HepG2 (cell line): ENCODE measurements around the gene DAO. TPM values are rescaled to one million over a fixed set of nuclear protein-coding genes. Genes with fewer than 3 reads are reported as not detected.

Experiments
- ATAC-seq: fragments of 200-7000 bp; cut with Tn5 transposase; 3 replicates; pipeline ENCODE4 v1.9.1; 2020; ENCODE audit warnings: mild to moderate bottlenecking, moderate library complexity
- BruUV-seq: library from RNA; stranded (reverse); fragments of 400-500 nt; replicated peaks from 2 replicates; lab custom pipeline; 2021; lab: Mats Ljungman, UMichigan
- CTCF ChIA-PET: fragments of 300-600 bp; formaldehyde crosslinking; extraction: SDS; loops from one replicate; lab custom pipeline; 2021; ENCODE audit warnings: low total read pairs, inconsistent platforms, low intra/inter-chr PET ratio; lab: Yijun Ruan, JAX
- POLR2A ChIA-PET: fragments of 350-600 bp; sonication (Branson Sonifier 250); formaldehyde crosslinking; loops from one replicate; lab custom pipeline; 2020; ENCODE audit warnings: antibody characterized with exemption, inconsistent platforms; lab: Yijun Ruan, JAX
- DNase-seq: peaks from one replicate; pipeline ENCODE4 v3.0.0-alpha.2; 2015; ENCODE audit warnings: low spot score
- FAIRE-seq: peaks from 3 replicates; lab custom pipeline; 2011; peaks lifted over from hg19 to GRCh38; lab: Jason Lieb, UNC
- H2AFZ ChIP-seq: one replicate; pipeline ENCODE4 v1.6.1; 2011; ENCODE audit warnings: low read length, inconsistent platforms
- H3K27ac ChIP-seq: fragments of 300-600 bp; 3 replicates; pipeline ENCODE4 v1.8.0; 2011; ENCODE audit warnings: mixed run types, mild to moderate bottlenecking, mixed read lengths, low read length, inconsistent platforms; ENCODE audit not compliant: insufficient read depth; ENCODE audit errors: extremely low read length
- H3K27me3 ChIP-seq, 2 experiments: fragments of 200-600 bp in 1 of 2; 2 replicates in 1 of 2; 3 replicates in 1 of 2; pipeline versions ENCODE4 v1.6.0 to v1.8.0; 2011; ENCODE audit warnings: low read length in 2 of 2, mild to moderate bottlenecking in 2 of 2, moderate library complexity in 2 of 2, inconsistent platforms in 1 of 2; ENCODE audit not compliant: insufficient read depth in 2 of 2, control insufficient read depth in 1 of 2
- H3K36me3 ChIP-seq, 2 experiments: fragments of 200-600 bp in 1 of 2; replicated peaks in 1 of 2; 2 replicates in 1 of 2; 3 replicates in 1 of 2; pipeline versions ENCODE4 v1.5.1 to v1.8.0; 2011; ENCODE audit warnings: low read length in 2 of 2, inconsistent platforms in 1 of 2; ENCODE audit not compliant: insufficient read depth in 2 of 2, control insufficient read depth in 1 of 2
- H3K4me1 ChIP-seq: 2 replicates; pipeline ENCODE4 v1.5.1; 2012; ENCODE audit warnings: low read length, inconsistent platforms; ENCODE audit not compliant: insufficient read depth
- H3K4me2 ChIP-seq: 2 replicates; pipeline ENCODE4 v1.6.0; 2011; ENCODE audit warnings: low read depth, low read length, inconsistent platforms
- H3K4me3 ChIP-seq, 3 experiments: fragments of 200-600 bp in 1 of 3; sonication (generic), shearing (Covaris generic) in 1 of 3; replicated peaks in 1 of 3; 2 replicates each; pipeline ENCODE4 v1.5.1; 2011 to 2016; ENCODE audit warnings: low read length in 3 of 3, inconsistent platforms in 2 of 3, low read depth in 2 of 3, mild to moderate bottlenecking in 2 of 3, control low read depth in 1 of 3, mixed read lengths in 1 of 3; ENCODE audit not compliant: insufficient read depth in 1 of 3
- H3K79me2 ChIP-seq: one replicate; pipeline ENCODE4 v1.6.1; 2011; ENCODE audit warnings: low read length, inconsistent platforms; ENCODE audit not compliant: insufficient read depth
- H3K9ac ChIP-seq: 2 replicates; pipeline ENCODE4 v1.6.0; 2011; ENCODE audit warnings: mild to moderate bottlenecking, low read depth, low read length, inconsistent platforms; ENCODE audit not compliant: insufficient read depth
- H3K9me3 ChIP-seq: 2 replicates; pipeline ENCODE4 v1.5.1; 2012; ENCODE audit warnings: mild to moderate bottlenecking, low read length
- H4K20me1 ChIP-seq: 2 replicates; pipeline ENCODE4 v1.6.0; 2011; ENCODE audit warnings: inconsistent platforms, mild to moderate bottlenecking, low read length, moderate library complexity; ENCODE audit not compliant: insufficient read depth
- ARNTL ChIP-seq: sonication (generic); formaldehyde crosslinking; IDR thresholded peaks from 2 replicates; pipeline ENCODE4 v1.4.0; 2020; ENCODE audit warnings: mild to moderate bottlenecking, missing genetic modification reagents
- FOXK1 ChIP-seq: sonication (generic); formaldehyde crosslinking; IDR thresholded peaks from 2 replicates; pipeline ENCODE4 v1.4.0; 2020; ENCODE audit warnings: low read depth, missing genetic modification reagents, borderline replicate concordance
- KDM1A ChIP-seq: IDR thresholded peaks from 2 replicates; pipeline ENCODE4 v1.6.1; 2016; ENCODE audit warnings: missing compliant biosample characterization
- MTA3 ChIP-seq: sonication (generic); formaldehyde crosslinking; IDR thresholded peaks from 2 replicates; pipeline ENCODE4 v1.4.0; 2020; ENCODE audit warnings: missing genetic modification reagents
- NFE2L1 ChIP-seq: sonication (generic); formaldehyde crosslinking; IDR thresholded peaks from 2 replicates; pipeline ENCODE4 v1.4.0; 2020; ENCODE audit warnings: missing genetic modification reagents, mild to moderate bottlenecking, borderline replicate concordance
- SKI ChIP-seq: fragments of 450-650 bp; IDR thresholded peaks from one replicate; pipeline ENCODE4 v1.6.1; 2018; ENCODE audit warnings: mild to moderate bottlenecking; ENCODE audit not compliant: partially characterized antibody
- SSRP1 ChIP-seq: IDR thresholded peaks from 2 replicates; pipeline ENCODE4 v1.6.1; 2016; ENCODE audit warnings: control low read depth
- TMF1 ChIP-seq: sonication (generic); formaldehyde crosslinking; IDR thresholded peaks from 2 replicates; pipeline ENCODE4 v1.8.1; 2022; ENCODE audit warnings: low read depth, missing genetic modification reagents
- WIZ ChIP-seq: sonication (generic); formaldehyde crosslinking; IDR thresholded peaks from 2 replicates; pipeline ENCODE4 v1.5.1; 2020; ENCODE audit warnings: mild to moderate bottlenecking, missing genetic modification reagents
- ZBTB21 ChIP-seq: sonication (generic); formaldehyde crosslinking; IDR thresholded peaks from 2 replicates; pipeline ENCODE4 v1.4.0; 2020; ENCODE audit warnings: missing genetic modification reagents
- ZBTB44 ChIP-seq: sonication (generic); formaldehyde crosslinking; IDR thresholded peaks from 2 replicates; pipeline ENCODE4 v1.4.0; 2020; ENCODE audit warnings: missing genetic modification reagents
- ZC3H4 ChIP-seq: sonication (generic); formaldehyde crosslinking; IDR thresholded peaks from 2 replicates; pipeline ENCODE4 v1.4.0; 2020; ENCODE audit warnings: missing genetic modification reagents, borderline replicate concordance
- ZNF101 ChIP-seq: sonication (generic); formaldehyde crosslinking; IDR thresholded peaks from 2 replicates; pipeline ENCODE4 v1.4.0; 2020; ENCODE audit warnings: mild to moderate bottlenecking, low read depth, missing genetic modification reagents, borderline replicate concordance
- ZNF205 ChIP-seq: IDR thresholded peaks from 2 replicates; pipeline ENCODE4 v1.6.1; 2018; ENCODE audit warnings: missing biosample characterization, missing genetic modification reagents
- ZNF230 ChIP-seq: sonication (generic); formaldehyde crosslinking; IDR thresholded peaks from 2 replicates; pipeline ENCODE4 v1.4.0; 2020; ENCODE audit warnings: mild to moderate bottlenecking, missing genetic modification reagents
- ZNF431 ChIP-seq: sonication (generic); formaldehyde crosslinking; IDR thresholded peaks from 2 replicates; pipeline ENCODE4 v1.9.0; 2022; ENCODE audit warnings: missing genetic modification reagents, low read depth, mild to moderate bottlenecking, borderline replicate concordance
- ZNF432 ChIP-seq: sonication (generic); formaldehyde crosslinking; IDR thresholded peaks from 2 replicates; pipeline ENCODE4 v1.5.0; 2020; ENCODE audit warnings: missing genetic modification reagents, mild to moderate bottlenecking, borderline replicate concordance
- ZNF546 ChIP-seq: sonication (generic); formaldehyde crosslinking; conservative IDR thresholded peaks from 2 replicates; pipeline ENCODE4 v1.8.1; 2023; ENCODE audit warnings: mild to moderate bottlenecking, missing genetic modification reagents
- ZNF678 ChIP-seq: sonication (generic); formaldehyde crosslinking; IDR thresholded peaks from 2 replicates; pipeline ENCODE4 v1.4.0; 2020; ENCODE audit warnings: mild to moderate bottlenecking, missing genetic modification reagents
- ZNF792 ChIP-seq: IDR thresholded peaks from 2 replicates; pipeline ENCODE4 v1.6.1; 2016
- whole genome bisulfite sequencing: methylation state at CpG from one replicate; pipeline ENCODE4 v1.1.6; 2017; ENCODE audit warnings: low lambda C conversion rate; 5-methylcytosine and 5-hydroxymethylcytosine counted together
- in situ Hi-C: cut with HindIII; loops from 2 replicates; pipeline ENCODE4 v1.10.0; 2017; ENCODE audit warnings: low pct_unique_long_range_greater_than_20kb; ENCODE audit not compliant: extremely low pct_ligation_motif_present
- intact Hi-C: fragments of 100-400 bp; cut with micrococcal nuclease; formaldehyde crosslinking; loops from one replicate; pipeline ENCODE4 v1.10.0; 2022; ENCODE audit not compliant: unreplicated experiment
- polyA plus RNA-seq, 8 experiments: library from polyadenylated mRNA; depleted of rRNA in 3 of 8; stranded (reverse) in 7 of 8; unstranded in 1 of 8; fragments of >200 nt; fragmentation: Illumina TruSeq in 4 of 8; extraction: Trizol in 4 of 8; gene quantifications; 2 replicates each; pipeline versions ENCODE4 v1.2.1 to v1.2.3, GENCODE V29; 2011 to 2016; ENCODE audit warnings: low read depth in 4 of 8, missing spikeins in 1 of 8, mixed read lengths in 1 of 8; ENCODE audit not compliant: insufficient read depth in 1 of 8
- total RNA-seq, 5 experiments: library from RNA; depleted of rRNA; stranded (reverse); fragments of >200 nt; fragmentation: Illumina TruSeq; extraction: Trizol; gene quantifications; 2 replicates each; pipeline ENCODE4 v1.2.3, GENCODE V29; 2016; ENCODE audit warnings: low read depth in 1 of 5
- TF ChIP-seq, protein P1 (sequence below): sonication (generic); formaldehyde crosslinking; IDR thresholded peaks from 2 replicates; pipeline ENCODE4 v1.5.0; 2020; ENCODE audit warnings: missing genetic modification reagents
- TF ChIP-seq, protein P2 (sequence below): sonication (generic); formaldehyde crosslinking; conservative IDR thresholded peaks from 2 replicates; pipeline ENCODE4 v1.4.0; 2020; ENCODE audit warnings: missing genetic modification reagents

Gene DAO
- total and polyA plus RNA-seq, 2 of the 13 experiments (the other 11 are each of a cell fraction or from before 2014, with no cell fraction given): 0.34 to 0.82 TPM

- TF ChIP-seq NFE2L1 (no peak), ZNF432 (CRISPR knock-in tag) (no peak), ZNF792 (no peak), TMF1 (CRISPR knock-in tag) (no peak), ZNF230 (CRISPR knock-in tag) (no peak), MTA3 (CRISPR knock-in tag) (no peak), FOXK1 (CRISPR knock-in tag) (no peak), ZNF546 (CRISPR knock-in tag) (no peak), ZNF101 (CRISPR knock-in tag) (no peak)
- TF ChIP-seq, protein P1, sequence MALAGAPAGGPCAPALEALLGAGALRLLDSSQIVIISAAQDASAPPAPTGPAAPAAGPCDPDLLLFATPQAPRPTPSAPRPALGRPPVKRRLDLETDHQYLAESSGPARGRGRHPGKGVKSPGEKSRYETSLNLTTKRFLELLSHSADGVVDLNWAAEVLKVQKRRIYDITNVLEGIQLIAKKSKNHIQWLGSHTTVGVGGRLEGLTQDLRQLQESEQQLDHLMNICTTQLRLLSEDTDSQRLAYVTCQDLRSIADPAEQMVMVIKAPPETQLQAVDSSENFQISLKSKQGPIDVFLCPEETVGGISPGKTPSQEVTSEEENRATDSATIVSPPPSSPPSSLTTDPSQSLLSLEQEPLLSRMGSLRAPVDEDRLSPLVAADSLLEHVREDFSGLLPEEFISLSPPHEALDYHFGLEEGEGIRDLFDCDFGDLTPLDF (CRISPR knock-in tag): no peak
Measured at GRCh38 chr12:108845696-108846095, 34.2 kb upstream of the DAO start (continued).

GRCh38 chr12:108846290-108846701, 33.6 kb upstream of the DAO start:
- CTCF ChIA-PET: no interaction called here
- DNase-seq: no peak
- no peaks in the 10 kb centered on the region for H3K27me3 ChIP-seq
- H3K9ac ChIP-seq: no peak overlapping the region
- POLR2A ChIA-PET: no interaction called here
- H3K4me1 ChIP-seq: no peaks in the 10 kb centered on the region
- no TSS peak for BruUV-seq
- no peak for FAIRE-seq
- in situ Hi-C loops: no loop called here
- H3K4me3 ChIP-seq: no peak overlapping the region
- H3K9me3 ChIP-seq: no peaks in the 10 kb centered on the region
- H3K79me2 ChIP-seq: no peaks in the 10 kb centered on the region
- H3K27ac ChIP-seq: no peak overlapping the region
- 100% methylated on average over 4 of the region's 5 CpGs for WGBS
- no peak for TF ChIP-seq WIZ
- no peak for TF ChIP-seq ZBTB21 (CRISPR knock-in tag)
- no peak for TF ChIP-seq KDM1A (CRISPR knock-in tag)
- TF ChIP-seq ARNTL (CRISPR knock-in tag): no peak
- TF ChIP-seq SSRP1 (CRISPR knock-in tag): no peak
- TF ChIP-seq ZBTB44: no peak
- TF ChIP-seq ZNF678: no peak
- TF ChIP-seq NFE2L1: no peak
- TF ChIP-seq, protein P2, sequence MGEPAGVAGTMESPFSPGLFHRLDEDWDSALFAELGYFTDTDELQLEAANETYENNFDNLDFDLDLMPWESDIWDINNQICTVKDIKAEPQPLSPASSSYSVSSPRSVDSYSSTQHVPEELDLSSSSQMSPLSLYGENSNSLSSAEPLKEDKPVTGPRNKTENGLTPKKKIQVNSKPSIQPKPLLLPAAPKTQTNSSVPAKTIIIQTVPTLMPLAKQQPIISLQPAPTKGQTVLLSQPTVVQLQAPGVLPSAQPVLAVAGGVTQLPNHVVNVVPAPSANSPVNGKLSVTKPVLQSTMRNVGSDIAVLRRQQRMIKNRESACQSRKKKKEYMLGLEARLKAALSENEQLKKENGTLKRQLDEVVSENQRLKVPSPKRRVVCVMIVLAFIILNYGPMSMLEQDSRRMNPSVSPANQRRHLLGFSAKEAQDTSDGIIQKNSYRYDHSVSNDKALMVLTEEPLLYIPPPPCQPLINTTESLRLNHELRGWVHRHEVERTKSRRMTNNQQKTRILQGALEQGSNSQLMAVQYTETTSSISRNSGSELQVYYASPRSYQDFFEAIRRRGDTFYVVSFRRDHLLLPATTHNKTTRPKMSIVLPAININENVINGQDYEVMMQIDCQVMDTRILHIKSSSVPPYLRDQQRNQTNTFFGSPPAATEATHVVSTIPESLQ: no peak
- no peak for TF ChIP-seq ZC3H4 (CRISPR knock-in tag)
- no peak for TF ChIP-seq ZNF205 (CRISPR knock-in tag)
- TF ChIP-seq ZNF431 (CRISPR knock-in tag): no peak
- no peak for TF ChIP-seq SKI
- no peak overlapping the region for H3K4me2 ChIP-seq
- no peak for ATAC-seq
- H2AFZ ChIP-seq: no peak overlapping the region
- no peaks in the 10 kb centered on the region for H4K20me1 ChIP-seq
- H3K36me3 ChIP-seq: peaks cover 7 to 27% of the 10 kb centered on the region in 2 experiments; a peak in 3 of 5 replicates
- intact Hi-C loops: no loop called here
